Measurements from ENCODE around the gene CLEC4D. TPM values are rescaled to one million over a fixed set of nuclear protein-coding genes. Genes with fewer than 3 reads are reported as not detected.

Gene CLEC4D
- total and polyA plus RNA-seq, 2 of the 8 experiments (the other 6 are each of a cell fraction or from before 2014, with no cell fraction given) = 0.14 TPM; not detected in 1

DNA sequence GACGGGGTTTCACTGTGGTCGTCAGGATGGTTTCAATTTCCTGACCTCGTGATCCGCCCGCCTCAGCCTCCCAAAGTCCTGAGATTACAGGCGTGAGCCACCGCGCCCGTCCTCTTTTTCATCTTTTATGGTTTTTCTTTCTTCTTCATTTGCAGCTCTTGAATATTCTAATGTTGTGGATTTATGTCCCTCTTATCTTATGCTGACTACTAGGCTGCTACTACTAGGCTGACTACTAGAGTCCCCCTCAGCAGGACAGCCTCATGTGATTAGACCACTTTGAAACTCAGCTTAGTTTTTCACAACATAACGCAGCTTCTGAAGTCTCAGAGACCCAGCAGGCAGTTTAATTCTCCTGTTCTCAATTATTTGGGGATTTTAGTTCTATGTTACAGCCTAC is 28.3 kb downstream of the CLEC4D start:
- no peaks in the 10 kb centered on the region for H3K9me3 ChIP-seq (ENCODE audit: insufficient read depth in 2 of 2, low read depth in 1 of 2, low read length in 1 of 2)
- no peak for FAIRE-seq

More for the DNA sequence above, 28.3 kb downstream of the CLEC4D start:
- H3K4me2 ChIP-seq (ENCODE audit: insufficient read depth in 1 of 2, low read depth in 2 of 2, low read length in 2 of 2) = no peak overlapping the region
- H3K23ac ChIP-seq (ENCODE audit: insufficient read length) = no peak overlapping the region
- no peak overlapping the region for H2BK12ac ChIP-seq (ENCODE audit: low read depth, low read length)
- no peak overlapping the region for H4K91ac ChIP-seq (replicated peaks; ENCODE audit: insufficient read length, low read length)
- H2BK5ac ChIP-seq (ENCODE audit: low read depth, low read length) = no peak overlapping the region
- no peak for DNase-seq (ENCODE audit: low read depth in 1 of 2, low spot score in 2 of 2)
- H3K9ac ChIP-seq (replicated peaks in 1 of 4; ENCODE audit: extremely low read depth in 1 of 4, low read depth in 3 of 4, low read length in 3 of 4) = no peak overlapping the region
- H3K23me2 ChIP-seq (ENCODE audit: low read depth, low read length) = no peaks in the 10 kb centered on the region
- H3K79me2 ChIP-seq (ENCODE audit: control insufficient read depth in 1 of 2, insufficient read depth in 2 of 2, low read length in 2 of 2) = no peaks in the 10 kb centered on the region
- no peak overlapping the region for H4K8ac ChIP-seq (ENCODE audit: extremely low read depth, insufficient read depth, low read length)
- H3K14ac ChIP-seq (ENCODE audit: insufficient read length) = no peak overlapping the region
- H3K4ac ChIP-seq (replicated peaks; ENCODE audit: insufficient read length, low read depth, low read length) = no peak overlapping the region
- no peaks in the 10 kb centered on the region for H3K4me1 ChIP-seq (replicated peaks in 1 of 4; ENCODE audit: control insufficient read depth in 3 of 4, insufficient read depth in 4 of 4, low read length in 3 of 4)
- H3K79me1 ChIP-seq (ENCODE audit: low read depth, low read length) = no peaks in the 10 kb centered on the region
- no peaks in the 10 kb centered on the region for H3K36me3 ChIP-seq (ENCODE audit: control insufficient read depth in 2 of 4, insufficient read depth in 4 of 4, low read length in 3 of 4)
- no peak overlapping the region for H3K56ac ChIP-seq (replicated peaks; ENCODE audit: insufficient read length, low read depth, low read length)
- no peak overlapping the region for H2AFZ ChIP-seq (ENCODE audit: low read length)
- no peak overlapping the region for H2BK20ac ChIP-seq (ENCODE audit: low read length)
- no peak overlapping the region for H2BK120ac ChIP-seq (replicated peaks; ENCODE audit: low read depth, low read length)
- H3K4me3 ChIP-seq (ENCODE audit: extremely low read depth in 1 of 4, insufficient read depth in 2 of 4, low read depth in 3 of 4, low read length in 4 of 4) = no peak overlapping the region
- H4K5ac ChIP-seq (ENCODE audit: insufficient read length, low read depth, low read length) = no peak overlapping the region
- H3K18ac ChIP-seq (ENCODE audit: extremely low read depth, low read length) = no peak overlapping the region
- no peak for TF ChIP-seq CTBP2 (IDR thresholded peaks at IDR 0.05; ENCODE audit: borderline replicate concordance, insufficient read depth, insufficient read length, low read length)
- no peak overlapping the region for H2BK15ac ChIP-seq (ENCODE audit: low read length)
- ChIA-PET CTCF (ENCODE audit: partially characterized antibody) (interaction anchor here (0.8 to 2.1 kb wide), 5 partner anchors 28 to 497 kb away, joined by 3 to 8 read pairs (median 3); no protein-coding TSS in a partner anchor), POLR2A (ENCODE audit: partially characterized antibody) (no interaction called here)
- H2AK5ac ChIP-seq (ENCODE audit: low read depth, low read length) = no peak overlapping the region
- H4K20me1 ChIP-seq (replicated peaks in 1 of 2; ENCODE audit: control insufficient read depth in 1 of 2, insufficient read depth in 2 of 2, low read length in 2 of 2) = no peaks in the 10 kb centered on the region
- no peaks in the 10 kb centered on the region for H3K27me3 ChIP-seq (replicated peaks in 1 of 4; ENCODE audit: control insufficient read depth in 3 of 4, extremely low read depth in 1 of 4, insufficient read depth in 3 of 4, low read length in 3 of 4)
- 96% methylated on average over 10 of the region's 10 CpGs; no CpG with 5 or more reads in 1 of the 2 experiments for WGBS, 2 experiments (ENCODE audit: extremely low coverage in 1 of 2, insufficient coverage in 1 of 2, insufficient read length in 1 of 2, insufficient replicate concordance in 2 of 2, low coverage in 1 of 2, low lambda C conversion rate in 2 of 2, missing lambda C conversion rate in 1 of 2)
- no peak overlapping the region for H3K27ac ChIP-seq (ENCODE audit: low read depth, low read length)

Measured in H1 (cell line).